DMS 273 (cell line): ENCODE results near the gene CACNG4.

Experiments
- DNase-seq: peaks from one replicate; lab custom pipeline; 2025; ENCODE audit not compliant: unreplicated experiment; lab: John Stamatoyannopoulos, UW

CACNG4 gene

DNA sequence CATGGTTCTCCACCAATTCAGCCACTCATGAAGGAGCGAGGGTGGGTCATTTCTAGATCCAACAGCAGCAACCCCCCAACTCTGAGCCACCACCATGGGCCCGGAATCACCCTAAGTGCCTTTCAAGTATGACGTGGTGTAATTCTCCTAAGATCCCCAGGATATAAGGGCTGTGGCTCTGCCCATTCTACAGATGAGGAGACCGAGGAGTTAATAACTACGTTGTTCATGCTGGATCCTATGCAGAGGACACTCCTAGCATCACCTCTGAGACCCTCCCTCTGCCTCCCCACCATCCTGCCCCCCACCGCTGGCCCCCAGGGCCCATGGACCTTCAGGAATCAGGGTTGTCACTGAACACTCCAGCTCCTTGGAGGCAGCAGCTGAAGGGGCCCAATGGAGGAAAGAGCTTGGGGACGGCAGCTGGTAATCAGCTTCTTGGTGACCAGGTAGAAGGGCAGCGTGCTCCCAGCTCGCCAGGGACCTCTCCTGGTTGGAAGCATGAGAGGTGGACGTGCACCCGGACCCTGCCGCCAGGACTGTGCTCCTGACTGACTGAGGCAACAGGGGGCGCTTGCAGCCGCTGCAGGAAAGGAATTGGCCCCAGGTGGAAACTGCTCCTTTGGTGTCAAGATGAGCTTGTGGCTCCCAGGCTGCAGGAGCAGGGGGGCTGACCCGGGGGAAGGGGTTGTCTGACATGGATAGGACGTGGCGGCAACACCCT is 51.7 kb downstream of the CACNG4 start:
- no peak for DNase-seq

DNA sequence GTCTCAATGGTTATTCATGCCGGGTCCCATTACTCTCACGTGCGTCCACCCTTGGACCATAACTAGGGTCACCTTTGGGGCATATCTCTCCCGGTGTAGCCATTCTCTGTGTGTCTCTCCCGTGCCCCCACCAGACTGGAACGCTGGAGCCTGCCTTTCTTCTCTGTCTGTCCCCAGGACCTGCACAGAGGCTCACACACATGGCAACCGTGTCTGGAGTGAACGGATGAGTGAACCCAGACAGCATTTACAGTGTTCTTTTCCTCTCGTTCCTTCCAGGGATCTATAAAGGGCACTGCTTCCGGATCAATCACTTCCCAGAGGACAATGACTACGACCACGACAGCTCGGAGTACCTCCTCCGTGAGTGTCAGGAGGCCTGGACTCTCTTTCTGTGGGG is 53.4 kb downstream of the CACNG4 start:
- no peak for DNase-seq

GRCh38 chr17:67018471-67019434 is 54.2 kb downstream of the CACNG4 start:
- no peak for DNase-seq

- no peak for DNase-seq
Observed at GRCh38 chr17:67019809-67020208, 55.3 kb downstream of the CACNG4 start.

DNA sequence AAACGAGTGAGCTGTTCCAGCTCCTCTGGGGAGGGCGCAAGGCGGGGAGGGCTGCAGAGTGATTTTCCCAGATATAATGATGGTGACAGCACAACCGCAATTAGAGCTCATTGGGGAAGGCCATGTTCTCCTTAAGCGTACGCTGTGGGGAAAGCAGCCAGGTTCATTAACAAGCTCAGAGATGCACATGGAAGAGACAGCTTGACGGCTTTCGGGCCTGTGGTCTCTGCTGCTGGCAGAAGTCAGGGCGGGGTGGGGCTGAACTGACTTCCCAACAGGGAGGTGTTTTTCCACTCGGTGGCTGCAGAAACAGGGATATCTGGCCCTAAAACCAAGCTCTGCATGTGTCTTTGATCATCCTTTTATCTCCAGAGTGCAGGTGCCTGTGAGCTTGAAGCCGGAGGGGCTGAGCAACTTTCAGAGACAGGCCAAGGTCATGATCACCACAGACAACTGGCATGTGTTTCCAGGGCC is 55.8 kb downstream of the CACNG4 start:
- DNase-seq: no peak

DNA sequence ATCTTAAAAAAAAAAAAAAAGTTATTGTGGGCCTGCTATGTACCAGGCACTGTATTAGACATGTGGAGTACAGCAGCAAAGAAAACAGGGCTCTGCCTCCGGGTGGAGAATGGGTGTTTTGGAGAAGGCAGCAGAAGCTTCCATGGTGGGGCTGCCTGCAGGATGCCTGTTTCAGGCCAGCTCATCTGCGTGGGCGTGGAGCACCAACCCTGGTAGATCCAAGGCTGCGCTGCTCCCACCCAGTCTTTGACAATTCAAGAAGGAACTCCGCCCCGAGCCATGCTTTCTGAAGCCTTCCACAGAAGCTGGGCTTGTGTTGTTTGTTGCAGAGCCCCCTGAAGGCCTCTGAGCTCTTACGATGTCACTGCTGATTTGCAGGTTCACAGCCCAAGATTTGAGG is 56.7 kb downstream of the CACNG4 start:
- no peak for DNase-seq

DNA sequence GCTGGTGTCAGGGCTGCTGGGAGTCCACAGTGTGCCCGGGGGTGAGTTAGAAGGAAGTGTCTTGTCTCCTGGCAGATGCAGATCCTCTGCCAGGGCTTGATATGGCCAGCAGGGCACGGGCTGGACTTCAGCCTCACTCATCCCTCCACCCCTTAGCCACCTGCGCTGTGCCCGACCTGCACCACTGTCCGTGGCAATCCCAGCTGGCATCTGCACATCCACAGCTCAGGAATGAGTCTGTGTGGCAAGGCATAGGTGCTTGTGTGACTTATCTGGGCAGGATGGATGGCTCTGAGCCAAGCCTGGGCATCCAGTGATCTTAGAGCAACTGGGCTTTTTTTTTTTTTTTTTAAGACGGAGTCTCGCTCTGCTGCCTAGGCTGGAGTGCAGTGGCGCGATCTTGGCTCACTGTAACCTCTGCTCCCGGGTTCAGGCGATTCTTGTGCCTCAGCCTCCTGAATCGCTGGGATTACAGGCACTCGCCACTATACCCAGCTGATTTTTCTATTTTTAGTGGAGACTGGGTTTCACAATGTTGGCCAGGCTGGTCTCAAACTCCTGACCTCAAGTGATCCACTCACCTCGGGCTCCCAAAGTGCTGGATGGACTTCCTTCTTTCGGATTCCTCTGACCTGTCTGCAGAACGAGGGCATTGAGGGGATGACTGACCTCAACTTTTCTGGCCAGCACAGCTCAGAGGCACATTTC is 57.4 kb downstream of the CACNG4 start:
- no peak for DNase-seq

DNA sequence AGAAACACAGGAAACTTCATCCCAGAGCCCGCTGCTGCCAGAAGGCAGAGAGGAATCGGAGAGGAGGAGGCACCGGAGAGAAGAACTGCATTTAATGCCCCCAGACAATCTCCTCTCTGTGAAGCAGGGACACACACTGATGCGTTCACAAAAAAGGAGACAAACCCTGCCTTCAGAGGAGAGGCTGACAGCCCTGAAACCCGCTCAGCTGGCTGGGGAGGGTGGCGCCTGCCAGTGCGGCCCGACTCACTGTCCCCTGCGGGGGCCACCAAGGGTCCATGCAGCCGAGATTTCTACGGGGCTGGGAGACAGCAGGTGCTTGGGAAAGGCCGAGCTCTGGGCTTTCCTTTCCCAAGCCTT is 57.9 kb downstream of the CACNG4 start:
- DNase-seq: no peak

DNA sequence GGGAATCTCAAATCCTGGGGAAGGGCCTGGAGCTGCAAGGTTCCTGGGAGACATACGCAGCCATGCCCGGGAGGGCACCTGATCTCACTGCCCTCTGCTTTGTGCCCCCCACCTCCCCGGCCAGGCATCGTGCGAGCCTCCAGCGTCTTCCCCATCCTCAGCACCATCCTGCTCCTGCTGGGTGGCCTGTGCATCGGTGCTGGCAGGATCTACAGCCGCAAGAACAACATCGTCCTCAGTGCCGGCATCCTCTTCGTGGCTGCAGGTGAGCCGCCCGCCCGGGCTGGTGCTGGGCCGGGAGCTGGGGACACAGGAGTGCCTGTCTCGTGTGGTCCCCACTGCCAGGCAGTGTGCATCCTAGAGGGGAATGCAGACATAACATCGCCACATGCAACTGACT is 60.2 kb downstream of the CACNG4 start:
- no peak for DNase-seq

- no peak for DNase-seq
Observed at GRCh38 chr17:67025216-67025792, 60.8 kb downstream of the CACNG4 start.

- no peak for DNase-seq
Observed at GRCh38 chr17:67026341-67026740, 61.8 kb downstream of the CACNG4 start.

DNA sequence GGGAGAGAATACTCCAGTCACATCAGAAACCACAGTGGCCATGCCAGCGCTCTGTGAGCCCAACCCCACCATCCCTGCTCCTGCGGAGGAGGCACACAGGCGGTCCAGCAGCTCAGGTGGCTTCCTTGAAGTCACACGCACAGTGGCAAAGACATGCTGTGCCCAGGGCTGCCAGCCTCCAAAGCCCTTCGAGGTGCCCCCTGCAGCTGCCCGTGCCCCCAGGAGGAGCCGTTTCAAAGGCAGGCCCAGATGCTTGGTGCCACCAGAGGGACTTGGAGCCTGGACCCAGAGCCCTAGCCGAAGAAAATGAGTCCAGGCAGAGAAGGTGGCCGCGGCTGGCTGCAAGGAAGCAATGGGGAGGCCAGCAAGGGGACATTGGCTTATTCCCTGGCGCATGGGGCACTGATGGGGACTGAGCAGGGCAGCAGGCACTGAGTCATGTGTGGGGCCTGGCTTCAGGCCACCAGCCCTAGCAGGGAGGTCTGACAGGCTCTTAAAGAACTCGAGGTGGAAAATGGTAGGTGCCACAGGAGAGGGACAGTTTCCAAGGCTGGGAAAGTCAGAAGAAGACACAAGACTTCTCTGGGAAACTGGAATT is 62.6 kb downstream of the CACNG4 start:
- no peak for DNase-seq

- DNase-seq: no peak
Observed at GRCh38 chr17:67030641-67031040, 66.1 kb downstream of the CACNG4 start.

GRCh38 chr17:67032382-67032781 is 67.9 kb downstream of the CACNG4 start:
- no peak for DNase-seq

GRCh38 chr17:67032985-67033384 is 68.5 kb downstream of the CACNG4 start:
- DNase-seq: no peak

- no peak for DNase-seq
Observed at GRCh38 chr17:67033613-67034012, 69.1 kb downstream of the CACNG4 start.

DNA sequence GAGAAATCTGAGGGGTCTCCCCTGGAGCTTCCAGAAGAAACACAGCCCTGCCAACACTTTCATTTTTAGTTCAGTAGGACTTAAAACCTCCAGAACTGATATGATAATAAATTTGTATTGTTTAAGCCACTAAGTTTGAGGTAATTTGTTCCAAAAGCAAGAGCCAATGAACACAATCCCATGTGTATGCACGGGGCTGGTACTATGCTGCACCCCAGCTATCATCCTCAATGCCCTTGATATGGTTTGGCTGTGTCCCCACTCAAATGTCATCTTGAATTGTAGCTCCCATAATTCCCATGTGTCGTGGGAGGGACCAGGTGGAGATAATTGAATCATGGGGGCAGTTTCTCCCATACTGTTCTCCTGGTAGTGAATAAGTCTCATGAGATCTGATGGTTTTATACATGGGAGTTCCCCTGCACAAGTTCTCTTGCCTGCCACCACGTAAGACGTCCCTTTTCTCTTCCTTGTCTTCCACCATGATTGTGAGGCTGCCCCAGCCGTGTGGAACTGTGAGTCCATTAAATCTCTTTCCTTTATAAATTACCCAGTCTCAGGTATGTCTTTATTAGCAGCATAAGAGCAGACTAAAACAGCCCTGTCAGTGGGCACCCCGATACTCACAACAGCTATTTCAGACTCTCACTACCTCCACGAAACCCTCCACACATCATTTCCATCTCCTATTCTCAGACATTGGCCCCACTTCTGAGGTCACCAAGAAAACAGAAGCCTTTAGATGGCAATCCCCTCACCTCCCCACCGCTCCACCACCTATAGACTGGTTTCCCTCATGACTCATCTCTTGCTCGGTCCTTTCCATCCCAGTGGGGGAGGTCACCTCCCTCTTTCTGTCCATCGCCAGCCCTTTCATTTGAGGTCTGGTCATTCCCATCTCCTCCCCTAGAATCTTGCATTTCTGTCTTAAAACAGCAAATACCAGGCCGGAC is 70.9 kb downstream of the CACNG4 start:
- no peak for DNase-seq

DNA sequence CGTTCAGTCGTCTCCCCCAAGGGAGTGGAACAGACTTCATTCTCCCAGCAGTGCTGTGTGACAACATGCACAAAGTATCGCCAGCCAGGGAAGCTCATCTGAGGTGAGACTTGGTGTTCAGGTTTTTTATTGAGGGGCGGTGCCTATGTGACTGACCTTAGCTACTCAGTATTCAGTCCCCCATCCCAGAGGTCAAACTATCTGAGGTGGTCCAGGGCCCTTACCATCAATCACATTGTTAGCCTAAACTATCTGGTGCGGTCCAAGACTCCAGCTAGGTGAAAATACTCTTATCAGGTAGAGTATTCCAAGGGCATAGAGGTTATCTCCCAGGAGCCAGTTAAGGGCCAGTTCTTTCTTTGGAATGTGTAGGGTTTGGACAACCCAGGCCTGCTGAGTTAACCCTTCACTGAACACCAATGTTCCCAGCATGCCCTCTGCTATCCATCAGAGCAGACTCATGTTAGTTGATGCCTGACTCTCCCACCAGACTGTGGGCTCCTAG is 74.4 kb downstream of the CACNG4 start:
- DNase-seq: no peak

DNA sequence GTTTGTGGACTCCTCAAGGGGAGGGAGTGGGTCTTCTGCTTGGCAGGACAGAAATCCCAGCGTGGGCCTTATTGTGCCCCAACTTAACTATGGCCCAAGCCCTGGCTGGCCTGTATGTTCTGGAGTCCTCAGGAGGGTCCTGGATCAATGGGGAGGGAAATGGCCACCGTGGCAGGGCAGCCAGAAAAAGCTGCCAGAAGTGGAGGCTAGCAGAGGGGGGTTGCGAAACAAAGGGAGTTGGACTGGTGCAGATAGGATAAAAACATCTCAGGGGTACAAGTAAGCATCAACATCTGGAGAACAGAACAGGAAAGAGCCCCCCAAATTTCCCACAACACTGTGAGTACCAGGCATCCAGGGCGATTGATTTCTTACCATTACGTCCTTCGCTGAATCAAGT is 76.1 kb downstream of the CACNG4 start:
- no peak for DNase-seq
